ENCODE results near the gene SUSD3. TPM values are rescaled to one million over a fixed set of nuclear protein-coding genes. Genes with fewer than 3 reads are reported as not detected.

SUSD3 gene
- total RNA-seq, 1 experiment from 2014 or later, result 11.9 TPM

GRCh38 chr9:93066978-93067603 is 8.6 kb downstream of the SUSD3 start (continued):
- TF ChIP-seq ZNF232 (CRISPR knock-in tag; IDR thresholded peaks at IDR 0.05), result no peak
- TF ChIP-seq ZNF416 (CRISPR knock-in tag; IDR thresholded peaks at IDR 0.05), result no peak
- no peak for TF ChIP-seq EMX1 (CRISPR knock-in tag; IDR thresholded peaks at IDR 0.05)
- no peak for TF ChIP-seq HMGA2 (CRISPR knock-in tag; IDR thresholded peaks at IDR 0.05)

- ChIA-PET POLR2A (no interaction called here), CTCF (no interaction called here)
- ATAC-seq (no peak), DNase-seq (ENCODE audit: low spot score) (no peak)
- H3K4me1 Mint-ChIP-seq, result no peaks in the 10 kb centered on the region
- no peaks in the 10 kb centered on the region for H3K36me3 Mint-ChIP-seq
- TF ChIP-seq, protein P1, sequence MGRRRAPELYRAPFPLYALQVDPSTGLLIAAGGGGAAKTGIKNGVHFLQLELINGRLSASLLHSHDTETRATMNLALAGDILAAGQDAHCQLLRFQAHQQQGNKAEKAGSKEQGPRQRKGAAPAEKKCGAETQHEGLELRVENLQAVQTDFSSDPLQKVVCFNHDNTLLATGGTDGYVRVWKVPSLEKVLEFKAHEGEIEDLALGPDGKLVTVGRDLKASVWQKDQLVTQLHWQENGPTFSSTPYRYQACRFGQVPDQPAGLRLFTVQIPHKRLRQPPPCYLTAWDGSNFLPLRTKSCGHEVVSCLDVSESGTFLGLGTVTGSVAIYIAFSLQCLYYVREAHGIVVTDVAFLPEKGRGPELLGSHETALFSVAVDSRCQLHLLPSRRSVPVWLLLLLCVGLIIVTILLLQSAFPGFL (CRISPR knock-in tag; IDR thresholded peaks at IDR 0.05; ENCODE audit: borderline replicate concordance), result no peak
- TF ChIP-seq ZBTB21 (CRISPR knock-in tag; IDR thresholded peaks at IDR 0.05; ENCODE audit: borderline replicate concordance) (no peak), NR2C2 (CRISPR knock-in tag; IDR thresholded peaks at IDR 0.05) (no peak)
- no peak overlapping the region for H3K4me3 Mint-ChIP-seq
- no peak overlapping the region for H3K27ac Mint-ChIP-seq
- no peaks in the 10 kb centered on the region for H3K27me3 Mint-ChIP-seq (ENCODE audit: low read depth)
- no peaks in the 10 kb centered on the region for H3K9me3 Mint-ChIP-seq
These were observed 10.5 kb downstream of the SUSD3 start for GRCh38 chr9:93068956-93069355.

- Mint-ChIP-seq H3K9me3 (no peaks in the 10 kb centered on the region), H3K36me3 (no peaks in the 10 kb centered on the region), H3K27me3 (ENCODE audit: low read depth) (no peaks in the 10 kb centered on the region), H3K4me1 (0 out of 2 replicates have a peak, but pooled peaks cover 2% of the 10 kb centered on the region), H3K27ac (no peak overlapping the region), H3K4me3 (no peak overlapping the region)
- ATAC-seq (peak; percentile 88), DNase-seq (ENCODE audit: low spot score) (peak; percentile 62)
- POLR2A ChIA-PET, result no interaction called here
- CTCF ChIA-PET, result interaction anchor here (1.0 to 1.4 kb wide), 2 partner anchors 18 to 83 kb away, joined by 3 to 4 read pairs; no protein-coding TSS in a partner anchor
- TF ChIP-seq, protein P1 (CRISPR knock-in tag; IDR thresholded peaks at IDR 0.05; ENCODE audit: borderline replicate concordance), result no peak
- TF ChIP-seq USF1 (CRISPR knock-in tag; IDR thresholded peaks at IDR 0.05), result peak; percentile 96
- no peak for TF ChIP-seq NR2C2 (CRISPR knock-in tag; IDR thresholded peaks at IDR 0.05)
- no peak for TF ChIP-seq TCF7 (CRISPR knock-in tag; IDR thresholded peaks at IDR 0.05; ENCODE audit: low read depth)
- TF ChIP-seq NFYB (CRISPR knock-in tag; conservative IDR thresholded peaks at IDR 0.05; ENCODE audit: low read depth), result peak; percentile 75
- TF ChIP-seq USF2 (CRISPR knock-in tag; IDR thresholded peaks at IDR 0.05), result peak; percentile 96
- no peak for TF ChIP-seq SMAD4 (CRISPR knock-in tag; IDR thresholded peaks at IDR 0.05)
- no peak for TF ChIP-seq STAT6 (CRISPR knock-in tag; conservative IDR thresholded peaks at IDR 0.05; ENCODE audit: low read depth)
- no peak for TF ChIP-seq ZNF263 (CRISPR knock-in tag; IDR thresholded peaks at IDR 0.05; ENCODE audit: low read depth)
- TF ChIP-seq, protein P2, sequence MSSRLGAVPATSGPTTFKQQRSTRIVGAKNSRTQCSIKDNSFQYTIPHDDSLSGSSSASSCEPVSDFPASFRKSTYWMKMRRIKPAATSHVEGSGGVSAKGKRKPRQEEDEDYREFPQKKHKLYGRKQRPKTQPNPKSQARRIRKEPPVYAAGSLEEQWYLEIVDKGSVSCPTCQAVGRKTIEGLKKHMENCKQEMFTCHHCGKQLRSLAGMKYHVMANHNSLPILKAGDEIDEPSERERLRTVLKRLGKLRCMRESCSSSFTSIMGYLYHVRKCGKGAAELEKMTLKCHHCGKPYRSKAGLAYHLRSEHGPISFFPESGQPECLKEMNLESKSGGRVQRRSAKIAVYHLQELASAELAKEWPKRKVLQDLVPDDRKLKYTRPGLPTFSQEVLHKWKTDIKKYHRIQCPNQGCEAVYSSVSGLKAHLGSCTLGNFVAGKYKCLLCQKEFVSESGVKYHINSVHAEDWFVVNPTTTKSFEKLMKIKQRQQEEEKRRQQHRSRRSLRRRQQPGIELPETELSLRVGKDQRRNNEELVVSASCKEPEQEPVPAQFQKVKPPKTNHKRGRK (CRISPR knock-in tag; IDR thresholded peaks at IDR 0.05; ENCODE audit: borderline replicate concordance), result no peak
- TF ChIP-seq TEAD1 (CRISPR knock-in tag; IDR thresholded peaks at IDR 0.05), result no peak
- no peak for TF ChIP-seq ZBTB43 (CRISPR knock-in tag; IDR thresholded peaks at IDR 0.05)
- TF ChIP-seq OVOL2 (CRISPR knock-in tag; IDR thresholded peaks at IDR 0.05; ENCODE audit: borderline replicate concordance), result no peak
- TF ChIP-seq, protein P3, sequence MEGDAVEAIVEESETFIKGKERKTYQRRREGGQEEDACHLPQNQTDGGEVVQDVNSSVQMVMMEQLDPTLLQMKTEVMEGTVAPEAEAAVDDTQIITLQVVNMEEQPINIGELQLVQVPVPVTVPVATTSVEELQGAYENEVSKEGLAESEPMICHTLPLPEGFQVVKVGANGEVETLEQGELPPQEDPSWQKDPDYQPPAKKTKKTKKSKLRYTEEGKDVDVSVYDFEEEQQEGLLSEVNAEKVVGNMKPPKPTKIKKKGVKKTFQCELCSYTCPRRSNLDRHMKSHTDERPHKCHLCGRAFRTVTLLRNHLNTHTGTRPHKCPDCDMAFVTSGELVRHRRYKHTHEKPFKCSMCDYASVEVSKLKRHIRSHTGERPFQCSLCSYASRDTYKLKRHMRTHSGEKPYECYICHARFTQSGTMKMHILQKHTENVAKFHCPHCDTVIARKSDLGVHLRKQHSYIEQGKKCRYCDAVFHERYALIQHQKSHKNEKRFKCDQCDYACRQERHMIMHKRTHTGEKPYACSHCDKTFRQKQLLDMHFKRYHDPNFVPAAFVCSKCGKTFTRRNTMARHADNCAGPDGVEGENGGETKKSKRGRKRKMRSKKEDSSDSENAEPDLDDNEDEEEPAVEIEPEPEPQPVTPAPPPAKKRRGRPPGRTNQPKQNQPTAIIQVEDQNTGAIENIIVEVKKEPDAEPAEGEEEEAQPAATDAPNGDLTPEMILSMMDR (IDR thresholded peaks at IDR 0.05), result no peak
- no peak for TF ChIP-seq IRF2 (CRISPR knock-in tag; IDR thresholded peaks at IDR 0.05; ENCODE audit: borderline replicate concordance, low read depth)
These were observed 13.0 kb downstream of the SUSD3 start for GRCh38 chr9:93071464-93071863.
